Measurements from ENCODE around the gene ACER3.

- no peak for TF ChIP-seq ZNF8 (CRISPR knock-in tag; IDR thresholded peaks at IDR 0.05)
- TF ChIP-seq, protein P1, sequence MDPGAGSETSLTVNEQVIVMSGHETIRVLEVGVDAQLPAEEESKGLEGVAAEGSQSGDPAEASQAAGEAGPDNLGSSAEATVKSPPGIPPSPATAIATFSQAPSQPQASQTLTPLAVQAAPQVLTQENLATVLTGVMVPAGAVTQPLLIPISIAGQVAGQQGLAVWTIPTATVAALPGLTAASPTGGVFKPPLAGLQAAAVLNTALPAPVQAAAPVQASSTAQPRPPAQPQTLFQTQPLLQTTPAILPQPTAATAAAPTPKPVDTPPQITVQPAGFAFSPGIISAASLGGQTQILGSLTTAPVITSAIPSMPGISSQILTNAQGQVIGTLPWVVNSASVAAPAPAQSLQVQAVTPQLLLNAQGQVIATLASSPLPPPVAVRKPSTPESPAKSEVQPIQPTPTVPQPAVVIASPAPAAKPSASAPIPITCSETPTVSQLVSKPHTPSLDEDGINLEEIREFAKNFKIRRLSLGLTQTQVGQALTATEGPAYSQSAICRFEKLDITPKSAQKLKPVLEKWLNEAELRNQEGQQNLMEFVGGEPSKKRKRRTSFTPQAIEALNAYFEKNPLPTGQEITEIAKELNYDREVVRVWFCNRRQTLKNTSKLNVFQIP (CRISPR knock-in tag; IDR thresholded peaks at IDR 0.05; ENCODE audit: borderline replicate concordance, low read depth), result no peak
- TF ChIP-seq ISL1 (CRISPR knock-in tag; IDR thresholded peaks at IDR 0.05), result no peak
- TF ChIP-seq, protein P2, sequence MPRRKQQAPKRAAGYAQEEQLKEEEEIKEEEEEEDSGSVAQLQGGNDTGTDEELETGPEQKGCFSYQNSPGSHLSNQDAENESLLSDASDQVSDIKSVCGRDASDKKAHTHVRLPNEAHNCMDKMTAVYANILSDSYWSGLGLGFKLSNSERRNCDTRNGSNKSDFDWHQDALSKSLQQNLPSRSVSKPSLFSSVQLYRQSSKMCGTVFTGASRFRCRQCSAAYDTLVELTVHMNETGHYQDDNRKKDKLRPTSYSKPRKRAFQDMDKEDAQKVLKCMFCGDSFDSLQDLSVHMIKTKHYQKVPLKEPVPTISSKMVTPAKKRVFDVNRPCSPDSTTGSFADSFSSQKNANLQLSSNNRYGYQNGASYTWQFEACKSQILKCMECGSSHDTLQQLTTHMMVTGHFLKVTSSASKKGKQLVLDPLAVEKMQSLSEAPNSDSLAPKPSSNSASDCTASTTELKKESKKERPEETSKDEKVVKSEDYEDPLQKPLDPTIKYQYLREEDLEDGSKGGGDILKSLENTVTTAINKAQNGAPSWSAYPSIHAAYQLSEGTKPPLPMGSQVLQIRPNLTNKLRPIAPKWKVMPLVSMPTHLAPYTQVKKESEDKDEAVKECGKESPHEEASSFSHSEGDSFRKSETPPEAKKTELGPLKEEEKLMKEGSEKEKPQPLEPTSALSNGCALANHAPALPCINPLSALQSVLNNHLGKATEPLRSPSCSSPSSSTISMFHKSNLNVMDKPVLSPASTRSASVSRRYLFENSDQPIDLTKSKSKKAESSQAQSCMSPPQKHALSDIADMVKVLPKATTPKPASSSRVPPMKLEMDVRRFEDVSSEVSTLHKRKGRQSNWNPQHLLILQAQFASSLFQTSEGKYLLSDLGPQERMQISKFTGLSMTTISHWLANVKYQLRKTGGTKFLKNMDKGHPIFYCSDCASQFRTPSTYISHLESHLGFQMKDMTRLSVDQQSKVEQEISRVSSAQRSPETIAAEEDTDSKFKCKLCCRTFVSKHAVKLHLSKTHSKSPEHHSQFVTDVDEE (CRISPR knock-in tag; IDR thresholded peaks at IDR 0.05), result no peak
- no peak for TF ChIP-seq PATZ1 (CRISPR knock-in tag; IDR thresholded peaks at IDR 0.05; ENCODE audit: borderline replicate concordance)
- TF ChIP-seq, protein P3, sequence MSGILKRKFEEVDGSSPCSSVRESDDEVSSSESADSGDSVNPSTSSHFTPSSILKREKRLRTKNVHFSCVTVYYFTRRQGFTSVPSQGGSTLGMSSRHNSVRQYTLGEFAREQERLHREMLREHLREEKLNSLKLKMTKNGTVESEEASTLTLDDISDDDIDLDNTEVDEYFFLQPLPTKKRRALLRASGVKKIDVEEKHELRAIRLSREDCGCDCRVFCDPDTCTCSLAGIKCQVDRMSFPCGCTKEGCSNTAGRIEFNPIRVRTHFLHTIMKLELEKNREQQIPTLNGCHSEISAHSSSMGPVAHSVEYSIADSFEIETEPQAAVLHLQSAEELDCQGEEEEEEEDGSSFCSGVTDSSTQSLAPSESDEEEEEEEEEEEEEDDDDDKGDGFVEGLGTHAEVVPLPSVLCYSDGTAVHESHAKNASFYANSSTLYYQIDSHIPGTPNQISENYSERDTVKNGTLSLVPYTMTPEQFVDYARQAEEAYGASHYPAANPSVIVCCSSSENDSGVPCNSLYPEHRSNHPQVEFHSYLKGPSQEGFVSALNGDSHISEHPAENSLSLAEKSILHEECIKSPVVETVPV (CRISPR knock-in tag; IDR thresholded peaks at IDR 0.05), result no peak
- TF ChIP-seq PPARA (CRISPR knock-in tag; IDR thresholded peaks at IDR 0.05; ENCODE audit: borderline replicate concordance), result no peak
- no peak for TF ChIP-seq ARNTL (CRISPR knock-in tag; IDR thresholded peaks at IDR 0.05; ENCODE audit: borderline replicate concordance, low read depth)
- TF ChIP-seq TCF4 (CRISPR knock-in tag; IDR thresholded peaks at IDR 0.05; ENCODE audit: borderline replicate concordance), result no peak
- no peak for TF ChIP-seq ZFP3 (CRISPR knock-in tag; IDR thresholded peaks at IDR 0.05)
These were observed 58.7 kb downstream of the ACER3 start for GRCh38 chr11:76919467-76919866.

Measured in SK-N-SH treated with all-trans-retinoic acid at 6 μM for 48 hours (cell line).